ENCODE data around the gene ST3GAL3. TPM values are rescaled to one million over a fixed set of nuclear protein-coding genes. Genes with fewer than 3 reads are reported as not detected.

The ST3GAL3 gene
- total and polyA plus RNA-seq, 11 donors: 14.4 to 31.7 (median 26.3) TPM

GRCh38 chr1:43949678-43950077 lies 242.3 kb downstream of the ST3GAL3 start:
- H3K36me3 ChIP-seq: peaks cover 0 to 28% (median 9%) of the 10 kb centered on the region in 9 donors
- 38 to 59% (median 52%) methylated on average over 5 to 13 of the region's 13 CpGs for WGBS, 4 donors
- no peaks in the 10 kb centered on the region for H3K9me3 ChIP-seq
- peak overlapping the region in 6 of 12 donors; percentile 0 to 97 (median 68) for H3K27ac ChIP-seq
- peak in 3 of 5 donors; percentile 58 to 84 (median 78) for DNase-seq
- H3K27me3 ChIP-seq: no peaks in the 10 kb centered on the region
- peaks cover 6 to 86% (median 57%) of the 10 kb centered on the region in 12 donors for H3K4me1 ChIP-seq
- peak; percentile 13 to 33 (median 23) for ATAC-seq
- no peak for TF ChIP-seq CTCF (IDR thresholded peaks at IDR 0.05)
- TF ChIP-seq POLR2A (IDR thresholded peaks at IDR 0.05): no peak
- intact Hi-C loops (cut with DNase I): loop anchor here in 2 of 10 donors (2.0 to 5.0 kb wide), 2 partner anchors 19 to 242 kb away; partner anchors contain the start of gene ST3GAL3 (in 1 of the 2)
- H3K4me3 ChIP-seq: no peak overlapping the region

GRCh38 chr1:43951021-43951985 lies 244.0 kb downstream of the ST3GAL3 start:
- TF ChIP-seq CTCF (IDR thresholded peaks at IDR 0.05) (no peak), POLR2A (IDR thresholded peaks at IDR 0.05) (no peak)
- no peak overlapping the region for H3K27ac ChIP-seq
- WGBS, 4 donors: 87 to 95% (median 93%) methylated on average over 4 of the region's 4 CpGs

GRCh38 chr1:43952731-43953346 lies 245.5 kb downstream of the ST3GAL3 start:
- 69 to 85% (median 80%) methylated on average over 8 of the region's 8 CpGs for WGBS, 4 donors
- ATAC-seq (no peak), DNase-seq (no peak)
- H3K9me3 ChIP-seq: no peaks in the 10 kb centered on the region
- no peak overlapping the region for H3K4me3 ChIP-seq
- H3K36me3 ChIP-seq: peaks cover 0 to 54% (median 28%) of the 10 kb centered on the region in 9 donors
- peak overlapping the region in 1 of 12 donors; percentile 33 for H3K27ac ChIP-seq
- peaks cover 6 to 65% (median 37%) of the 10 kb centered on the region in 12 donors for H3K4me1 ChIP-seq
- intact Hi-C loops (cut with DNase I): no loop called here
- no peaks in the 10 kb centered on the region for H3K27me3 ChIP-seq
- TF ChIP-seq POLR2A (IDR thresholded peaks at IDR 0.05): no peak
- no peak for TF ChIP-seq CTCF (IDR thresholded peaks at IDR 0.05)

More at GRCh38 chr1:43951021-43951985, 244.0 kb downstream of the ST3GAL3 start:
- H3K4me3 ChIP-seq: no peak overlapping the region
- intact Hi-C loops (cut with DNase I): no loop called here
- H3K27me3 ChIP-seq: no peaks in the 10 kb centered on the region
- peaks cover 0 to 39% (median 13%) of the 10 kb centered on the region in 9 donors for H3K36me3 ChIP-seq
- no peaks in the 10 kb centered on the region for H3K9me3 ChIP-seq
- no peak for ATAC-seq
- DNase-seq: no peak
- peaks cover 6 to 74% (median 43%) of the 10 kb centered on the region in 12 donors for H3K4me1 ChIP-seq

- no peak for ATAC-seq
- Histone ChIP-seq H3K4me1 (peaks cover 3 to 60% (median 31%) of the 10 kb centered on the region in 12 donors), H3K9me3 (no peaks in the 10 kb centered on the region), H3K27me3 (no peaks in the 10 kb centered on the region), H3K4me3 (no peak overlapping the region), H3K36me3 (peaks cover 0 to 59% (median 33%) of the 10 kb centered on the region in 9 donors), H3K27ac (peak overlapping the region in 2 of 12 donors; percentile 33 to 35)
- TF ChIP-seq POLR2A (IDR thresholded peaks at IDR 0.05) (no peak), CTCF (IDR thresholded peaks at IDR 0.05) (no peak)
- no peak for DNase-seq
- 77 to 84% (median 78%) methylated on average over 3 of the region's 3 CpGs for WGBS, 4 donors
- intact Hi-C loops (cut with DNase I): no loop called here
Observed at GRCh38 chr1:43953361-43953760, 246.0 kb downstream of the ST3GAL3 start.
